ENCODE data around the gene KIF5A.

Gene KIF5A

DNA sequence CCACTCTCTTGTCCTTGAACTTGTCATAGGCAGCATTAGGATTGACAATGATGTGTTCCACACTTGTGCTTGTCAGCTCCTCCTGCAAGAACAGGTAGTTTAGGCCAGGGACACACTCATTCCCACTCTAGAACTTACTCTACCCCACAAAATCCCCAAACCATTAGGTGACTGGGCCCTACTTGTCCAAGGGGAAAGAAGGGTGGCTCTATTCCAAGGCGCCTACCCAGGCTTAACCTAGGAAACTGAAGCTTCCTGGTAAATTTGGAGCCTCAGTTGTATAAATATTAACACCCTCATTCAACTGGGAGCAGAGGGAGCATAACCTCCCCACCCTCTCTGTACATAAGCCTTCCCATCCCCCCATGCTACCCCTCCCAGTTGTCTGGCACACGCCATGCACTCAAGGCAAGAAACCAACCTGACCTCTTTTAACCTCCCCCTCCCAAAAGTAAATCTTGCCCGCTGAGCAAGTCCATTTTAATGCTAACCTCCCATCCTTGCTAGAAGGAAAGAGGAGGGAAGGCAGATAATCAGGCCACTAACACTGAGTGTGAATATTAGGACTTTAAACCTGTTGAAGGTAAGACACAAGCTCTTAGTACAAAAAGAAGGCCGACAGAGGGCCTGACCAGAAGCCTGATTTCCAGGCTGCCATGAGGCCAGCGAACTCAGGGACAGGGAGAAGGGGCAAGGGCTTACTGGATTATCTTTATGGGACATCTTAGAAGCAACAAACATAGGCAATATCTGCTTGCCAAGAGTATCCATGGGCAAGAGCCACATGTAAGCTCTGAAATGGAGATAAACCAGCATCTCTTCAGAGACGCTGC lies 13.9 kb upstream of the KIF5A start:
- DNase-seq = no peak

GRCh38 chr12:57536597-57536942 lies 13.3 kb upstream of the KIF5A start:
- DNase-seq = no peak

GRCh38 chr12:57539134-57539768 lies 10.6 kb upstream of the KIF5A start:
- DNase-seq = no peak

DNA sequence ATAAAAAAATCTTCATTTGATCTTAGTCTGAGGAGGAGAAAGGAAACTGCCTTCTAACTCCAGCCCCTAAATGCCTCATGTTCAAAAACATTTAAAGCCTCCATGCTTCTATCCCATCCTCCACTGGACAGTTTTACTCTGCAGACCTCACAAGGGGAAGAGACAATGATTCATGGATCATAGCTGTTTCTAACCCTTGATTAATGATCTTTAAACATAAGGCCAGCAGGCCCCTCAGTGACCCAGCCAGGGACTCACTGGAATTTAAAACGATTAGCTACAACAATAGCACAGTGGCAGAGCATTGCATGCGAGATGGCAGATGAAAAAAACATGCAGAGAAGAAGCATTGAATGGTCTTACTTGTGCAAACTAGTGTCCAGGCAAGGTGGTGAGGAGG lies 8.8 kb upstream of the KIF5A start:
- DNase-seq = no peak

DNA sequence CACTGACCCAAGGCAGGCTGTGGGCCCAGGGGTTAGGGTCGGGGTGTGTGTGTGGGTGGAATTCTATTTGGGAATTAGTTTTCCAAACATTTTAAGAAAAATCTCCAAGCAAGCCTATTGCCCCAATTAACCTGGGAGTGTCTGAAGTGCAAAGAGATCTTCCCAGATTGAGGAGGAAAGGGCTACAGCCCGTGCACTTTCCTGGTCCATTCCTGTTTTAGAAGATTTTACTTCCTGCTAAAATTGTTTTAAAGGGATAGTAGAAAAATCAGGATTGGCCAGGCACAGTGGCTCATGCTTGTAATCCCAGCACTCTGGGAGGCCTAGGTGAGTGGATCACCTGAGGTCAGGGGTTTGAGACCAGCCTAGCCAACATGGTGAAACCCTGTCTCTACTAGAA lies 8.1 kb upstream of the KIF5A start:
- DNase-seq = no peak

GRCh38 chr12:57543581-57543980 lies 6.3 kb upstream of the KIF5A start:
- DNase-seq = peak; percentile 85

GRCh38 chr12:57545809-57546437 lies 3.9 kb upstream of the KIF5A start:
- DNase-seq = no peak

GRCh38 chr12:57546438-57547287 lies 3.2 kb upstream of the KIF5A start, which contains the start of gene DCTN2:
Gene DCTN2, minus strand, starts transcription at chr12:57547192. Its CDS starts 129 bp downstream, at chr12:57547063.
- DNase-seq = peak; percentile 98

DNA sequence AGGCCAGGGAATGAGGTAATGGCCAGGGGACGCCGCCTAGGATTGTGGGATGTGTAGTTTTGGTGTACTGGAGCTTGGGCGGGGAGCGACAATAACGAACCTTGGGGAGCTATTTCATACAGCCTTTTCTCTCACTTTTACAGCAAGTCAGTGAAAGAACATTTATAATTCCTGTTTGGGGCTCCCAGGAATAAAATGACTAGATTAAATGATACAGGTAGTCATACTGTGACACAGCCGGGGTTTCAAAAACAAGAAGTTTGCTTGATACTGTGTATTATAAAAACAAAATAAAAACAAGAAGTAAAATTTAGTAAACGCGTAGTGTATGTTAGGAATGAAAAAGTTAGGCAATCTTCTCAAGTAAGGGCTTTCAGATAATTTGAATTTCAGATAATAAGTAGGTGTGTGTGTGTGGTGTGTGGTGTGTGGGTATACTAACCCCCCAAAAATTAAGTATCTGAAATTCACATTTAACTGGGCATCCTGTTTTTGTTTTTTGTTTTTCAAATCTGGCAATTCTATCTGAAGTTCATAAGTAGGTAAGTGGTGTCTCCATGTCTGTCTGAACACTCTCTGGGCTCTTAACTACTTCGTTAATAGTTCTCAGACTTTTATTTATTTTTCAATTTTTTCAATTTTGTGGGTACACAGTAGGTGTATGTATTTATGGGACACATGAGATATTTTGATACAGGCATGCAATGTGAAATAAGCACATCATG lies 2.4 kb upstream of the KIF5A start:
- no peak for DNase-seq

- DNase-seq = no peak
Observed at GRCh38 chr12:57548013-57548315, 1.9 kb upstream of the KIF5A start.

GRCh38 chr12:57548488-57548887 lies 1.4 kb upstream of the KIF5A start:
- no peak for DNase-seq

GRCh38 chr12:57549203-57549908 lies 488 bp upstream of the KIF5A start:
- no peak for DNase-seq

DNA sequence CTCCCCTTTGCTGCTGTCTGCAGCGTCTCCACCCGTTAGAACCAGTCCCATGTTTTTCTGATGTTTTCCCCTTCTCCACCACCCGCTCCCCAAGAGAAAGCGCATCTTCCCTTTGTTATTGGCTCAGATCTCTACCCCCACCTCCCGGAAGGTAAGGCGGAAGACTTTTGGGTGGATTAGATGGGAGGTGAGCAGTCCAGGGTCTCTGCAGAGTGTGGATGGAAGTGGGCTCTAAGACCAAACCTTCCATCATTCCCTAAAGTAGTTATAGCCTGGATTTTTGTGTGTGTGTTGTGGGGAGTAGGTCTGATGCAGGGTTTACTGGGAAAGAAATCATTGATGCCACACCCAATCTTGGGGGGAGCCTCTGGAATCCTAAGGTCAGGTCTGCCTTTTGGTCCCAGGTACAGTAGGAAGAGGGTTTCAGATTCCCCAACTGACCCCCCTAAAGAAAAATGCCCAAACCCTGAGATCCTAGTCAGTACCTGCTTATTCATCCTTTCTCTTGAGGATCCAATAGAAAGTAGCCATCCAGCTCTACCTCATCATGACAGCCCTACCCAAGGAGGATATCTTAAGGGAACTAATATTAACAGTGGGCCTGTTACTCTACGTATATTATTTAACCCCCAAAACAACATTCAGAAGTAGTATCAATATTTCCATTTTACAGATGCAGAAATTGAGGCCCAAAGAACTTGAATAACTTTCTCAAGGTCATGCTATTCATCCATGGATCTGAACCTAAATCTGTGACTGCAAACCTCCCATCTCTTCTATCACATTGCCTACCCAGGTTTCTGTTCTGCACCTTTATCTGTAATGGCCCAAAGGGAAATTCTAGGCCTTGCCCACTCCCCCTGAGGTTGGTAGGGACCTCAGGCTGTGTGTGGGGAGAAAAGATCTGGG lies 1.1 kb downstream of the KIF5A start:
- no peak for DNase-seq

- DNase-seq = no peak
Observed at GRCh38 chr12:57551637-57552305, 1.9 kb downstream of the KIF5A start.

DNA sequence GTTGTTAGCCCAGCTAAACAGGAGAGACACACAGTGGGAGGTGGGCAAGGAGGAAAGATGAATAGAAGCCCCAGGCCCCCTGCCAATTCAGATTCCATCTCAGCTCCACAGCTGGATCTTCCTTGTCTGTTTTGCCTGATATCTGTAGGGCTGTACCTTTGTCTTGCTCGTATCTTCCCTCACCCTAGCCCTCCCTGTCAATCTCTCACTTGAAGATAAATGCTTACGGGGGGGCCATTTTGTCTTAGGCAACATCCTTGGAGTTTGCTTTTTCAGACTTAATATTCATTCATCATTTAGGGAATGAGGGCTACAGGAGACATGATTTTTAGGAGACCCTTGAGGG lies 2.4 kb downstream of the KIF5A start:
- no peak for DNase-seq

DNA sequence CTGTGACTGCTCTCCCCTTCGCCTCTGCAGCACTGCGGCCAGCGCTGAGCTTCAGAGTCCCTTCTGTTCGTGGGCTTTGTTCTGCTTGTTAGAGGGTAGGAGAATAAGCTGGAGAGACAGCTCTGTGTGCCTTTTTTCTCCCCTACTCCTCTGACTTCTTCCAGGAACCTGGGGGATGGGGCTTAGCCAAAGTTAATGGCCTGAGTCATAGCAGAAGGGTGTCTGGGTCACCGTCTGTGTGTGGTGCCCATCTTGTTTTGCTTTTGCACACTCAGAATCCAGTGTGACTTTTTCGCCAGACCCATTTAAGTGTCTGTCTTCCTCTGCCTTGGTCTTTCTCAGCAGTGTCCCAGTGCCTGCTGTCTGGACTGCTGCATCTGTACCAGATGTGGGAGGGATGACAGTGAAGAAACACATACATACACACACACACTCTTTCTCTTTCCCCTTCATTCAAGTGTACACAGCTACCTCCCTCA lies 3.0 kb downstream of the KIF5A start:
- DNase-seq = no peak

DNA sequence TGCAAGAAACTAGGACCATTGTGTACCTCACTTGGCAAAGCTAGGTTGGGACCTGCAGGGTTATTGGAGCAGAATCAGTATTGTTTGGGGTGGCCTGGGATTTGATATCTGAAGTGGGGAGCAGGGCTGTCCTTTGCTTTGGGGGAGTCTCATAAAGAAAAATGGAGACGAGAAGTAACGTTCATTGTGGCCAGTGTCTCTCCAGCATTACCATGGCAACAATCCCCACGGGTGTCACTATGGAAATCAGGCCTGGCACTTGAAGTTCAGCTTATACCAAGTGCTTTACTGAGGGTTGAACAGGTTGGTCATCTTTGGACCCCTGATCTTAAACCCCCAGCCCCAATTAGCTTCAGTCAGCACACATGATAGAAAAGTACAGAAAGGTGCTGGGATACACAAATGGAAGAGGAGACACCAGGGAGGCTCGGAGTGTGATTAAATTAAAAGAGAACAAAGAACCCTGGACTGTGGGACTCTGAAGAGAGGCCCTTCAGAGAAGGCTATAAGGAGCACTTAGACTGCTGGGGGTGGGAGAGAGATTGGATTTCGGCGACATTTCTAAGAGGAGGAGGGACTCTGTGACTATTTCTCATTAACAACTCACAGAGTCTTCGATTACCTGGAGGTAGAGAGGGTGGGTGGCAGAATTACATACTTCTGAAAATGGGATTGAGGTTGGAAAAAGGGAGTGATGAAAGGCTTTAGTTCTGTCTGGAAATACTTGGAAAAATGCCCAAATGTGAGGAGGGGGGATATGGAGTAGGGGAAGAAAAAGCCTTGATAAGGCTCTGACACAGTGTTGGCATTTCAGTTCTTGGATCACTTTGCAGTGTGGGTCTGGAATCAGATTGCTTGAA lies 3.7 kb downstream of the KIF5A start:
- DNase-seq = no peak

DNA sequence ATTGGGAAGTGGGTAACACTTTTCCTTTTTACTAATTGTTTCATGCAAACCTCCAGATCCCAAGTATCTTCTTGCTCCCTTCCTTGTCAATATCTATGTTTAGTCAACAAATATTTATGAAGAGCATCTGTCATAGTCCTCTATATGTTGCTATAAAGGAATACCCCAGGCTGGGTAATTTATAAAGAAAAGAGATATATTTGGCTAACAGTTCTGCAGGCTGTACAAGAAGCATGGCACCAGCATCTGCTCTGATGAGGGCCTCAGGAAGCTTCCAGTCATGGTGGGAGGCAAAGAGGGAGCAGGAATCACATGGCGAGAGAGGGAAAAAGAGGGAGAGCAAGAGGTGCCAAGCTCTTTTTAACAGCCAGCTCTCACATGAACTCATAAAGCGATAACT lies 4.6 kb downstream of the KIF5A start:
- DNase-seq = no peak

DNA sequence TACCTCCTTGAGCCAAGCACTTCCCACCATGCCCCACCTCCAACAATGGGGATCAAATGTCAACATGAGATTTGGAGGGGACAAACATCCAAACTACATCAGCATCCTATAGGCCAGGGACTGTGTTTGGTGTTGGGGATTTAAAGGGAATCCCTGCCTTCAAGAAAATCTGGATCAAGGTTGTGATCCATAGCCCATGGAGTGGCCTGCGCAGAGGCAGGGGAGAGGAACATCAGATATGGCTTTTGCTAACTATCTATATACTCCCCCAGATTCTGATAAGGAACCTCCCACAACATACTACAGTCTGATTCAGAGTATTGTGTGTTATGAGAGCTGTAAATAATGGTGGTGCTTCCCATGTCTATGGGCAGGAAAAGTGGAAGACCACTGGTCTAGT lies 5.1 kb downstream of the KIF5A start:
- DNase-seq = no peak

All from NCI-H2029 treated with DMSO at 0.1 percent for 48 hours (cell line).